AG04449 (cell line): ENCODE results near the gene SPATA25.

ENCODE experiments used
- CTCF ChIA-PET: fragments of 350-600 bp; formaldehyde crosslinking; extraction: SDS; loops from one replicate; lab custom pipeline; 2021; ENCODE audit warnings: antibody characterized with exemption; lab: Yijun Ruan, JAX
- POLR2A ChIA-PET: fragments of 400-600, 350-600 bp; formaldehyde crosslinking; extraction: SDS; loops from one replicate; lab custom pipeline; 2020; ENCODE audit warnings: antibody characterized with exemption, inconsistent platforms; lab: Yijun Ruan, JAX
- DNase-seq: peaks from one replicate; pipeline ENCODE4 v3.0.0-alpha.2; 2010; ENCODE audit warnings: low read depth, low spot score
- H3K4me3 ChIP-seq: 2 replicates; pipeline ENCODE4 v1.5.1; 2011; ENCODE audit warnings: low read depth, mild to moderate bottlenecking, control low read depth, low read length
- CTCF ChIP-seq: IDR thresholded peaks from one replicate; pipeline ENCODE4 v1.5.1; 2011; ENCODE audit warnings: mild to moderate bottlenecking, moderate library complexity, low read length, control low read depth, inconsistent platforms; ENCODE audit not compliant: insufficient read depth; ENCODE audit errors: missing control alignments

The SPATA25 gene

GRCh38 chr20:45913116-45913515 is 25.7 kb upstream of the SPATA25 start:
- no peak overlapping the region for H3K4me3 ChIP-seq
- no peak for TF ChIP-seq CTCF
- ChIA-PET CTCF (no interaction called here), POLR2A (no interaction called here)
- no peak for DNase-seq

GRCh38 chr20:45912344-45912682 is 24.9 kb upstream of the SPATA25 start:
- DNase-seq, result no peak
- CTCF ChIA-PET, result no interaction called here
- POLR2A ChIA-PET, result interaction anchor here (0.8 kb wide), 1 partner anchor 57 kb away, joined by 3 read pairs; no protein-coding TSS in a partner anchor
- no peak for TF ChIP-seq CTCF
- peak overlapping the region; percentile 57 for H3K4me3 ChIP-seq

GRCh38 chr20:45911486-45912343 is 24.3 kb upstream of the SPATA25 start, which contains the start of gene PLTP:
Gene PLTP, minus strand, starts transcription at chr20:45912155. Its CDS starts 703 bp downstream, at chr20:45911452.
- H3K4me3 ChIP-seq, result peak within 1 kb of the TSS; percentile 57
- CTCF ChIA-PET, result no interaction called here
- TF ChIP-seq CTCF, result no peak
- POLR2A ChIA-PET, result interaction anchor here (0.8 to 0.9 kb wide), 3 partner anchors 20 to 57 kb away, joined by 3 read pairs; partner anchors contain the start of genes CTSA, NEURL2 and PCIF1
- no peak for DNase-seq

- POLR2A ChIA-PET, result interaction anchor here (0.8 to 0.9 kb wide), 2 partner anchors 20 to 23 kb away, joined by 3 read pairs; partner anchors contain the start of genes CTSA, NEURL2 and PCIF1
- CTCF ChIA-PET, result interaction anchor here (1.0 to 3.7 kb wide), 3 partner anchors 17 to 112 kb away, joined by 3 to 22 read pairs (median 5); partner anchors contain the start of genes CTSA and NEURL2
- peak; percentile 89 for DNase-seq
- H3K4me3 ChIP-seq, result peak overlapping the region; percentile 57
- TF ChIP-seq CTCF, result no peak
Measured at GRCh38 chr20:45910670-45911485, 23.5 kb upstream of the SPATA25 start.

GRCh38 chr20:45909817-45910669 is 22.6 kb upstream of the SPATA25 start:
- TF ChIP-seq CTCF, result no peak
- H3K4me3 ChIP-seq, result peak overlapping the region; percentile 23
- POLR2A ChIA-PET, result interaction anchor here (0.7 kb wide), 1 partner anchor 24 kb away, joined by 3 read pairs; the partner anchor contains the start of gene PCIF1
- no peak for DNase-seq
- CTCF ChIA-PET, result interaction anchor here (1.0 to 3.7 kb wide), 4 partner anchors 16 to 111 kb away, joined by 3 to 22 read pairs (median 6); partner anchors contain the start of genes CTSA and NEURL2
